HFFc6 (cell line): ENCODE data around the gene NHSL2. TPM values are rescaled to one million over a fixed set of nuclear protein-coding genes. Genes with fewer than 3 reads are reported as not detected.

Experiments used
- DNase-seq: peaks from one replicate; pipeline ENCODE4 v3.0.0-alpha.2; 2018
- H3K27ac Mint-ChIP-seq: 2 replicates; pipeline ENCODE4 v1.8.0; 2020; ENCODE audit warnings: mild to moderate bottlenecking, mixed read lengths
- H3K27me3 Mint-ChIP-seq: 2 replicates; pipeline ENCODE4 v1.8.0; 2021; ENCODE audit warnings: mild to moderate bottlenecking, moderate library complexity, mixed read lengths; ENCODE audit not compliant: insufficient read depth
- H3K36me3 Mint-ChIP-seq: 2 replicates; pipeline ENCODE4 v1.8.0; 2021; ENCODE audit warnings: low read depth, mixed read lengths
- H3K4me1 Mint-ChIP-seq: 2 replicates; pipeline ENCODE4 v1.8.0; 2020; ENCODE audit warnings: low read depth, mixed read lengths
- H3K4me3 Mint-ChIP-seq: 2 replicates; pipeline ENCODE4 v1.8.0; 2020; ENCODE audit warnings: mild to moderate bottlenecking, moderate library complexity, mixed read lengths
- H3K9me3 Mint-ChIP-seq: 2 replicates; pipeline ENCODE4 v1.8.0; 2020; ENCODE audit warnings: mild to moderate bottlenecking, mixed read lengths
- total RNA-seq, 6 experiments: library from RNA; stranded (reverse); fragmentation: NEBNext Ultra II Directional; extraction: Animal tissue kit (Norgen Biotek cat#: 25700); gene quantifications; 2 replicates in 1 of 6; 3 replicates in 5 of 6; pipeline ENCODE4 v1.2.3, GENCODE V29; 2021
- TF ChIP-seq, protein P1 (sequence below): fragments of 200-600 bp; sonication (generic); IDR thresholded peaks from 2 replicates; pipeline ENCODE4 v1.5.0; 2021; ENCODE audit warnings: antibody characterized with exemption, mild to moderate bottlenecking

NHSL2 gene
- total RNA-seq, 6 experiments from 2014 or later: 0.28 to 1.1 (median 0.52) TPM

DNA sequence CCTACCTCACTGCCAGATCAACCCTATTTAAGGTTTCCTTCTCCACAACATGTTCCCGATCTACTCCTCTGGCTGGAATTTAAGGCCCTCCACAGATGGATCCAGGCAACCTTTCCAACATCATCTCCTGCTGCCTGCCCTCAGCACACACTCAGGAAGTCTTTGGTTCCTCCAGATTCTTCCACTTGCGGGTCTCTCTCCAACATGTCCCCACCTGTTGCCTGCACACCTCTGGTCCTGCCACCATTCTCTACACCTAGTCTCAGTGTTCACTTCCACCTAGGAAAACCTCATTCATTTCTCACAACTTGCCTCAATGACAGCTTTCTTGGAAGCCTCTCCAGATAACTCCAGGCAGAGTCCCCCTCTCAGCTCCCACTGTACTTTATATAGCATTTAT is 140.9 kb downstream of the NHSL2 start:
- Mint-ChIP-seq H3K9me3 (no peaks in the 10 kb centered on the region), H3K4me3 (no peak overlapping the region), H3K4me1 (peaks cover 2% of the 10 kb centered on the region; the same call in 1 of the 2 replicates), H3K27me3 (peaks cover 10% of the 10 kb centered on the region), H3K36me3 (no peaks in the 10 kb centered on the region), H3K27ac (no peak overlapping the region)
- TF ChIP-seq, protein P1, sequence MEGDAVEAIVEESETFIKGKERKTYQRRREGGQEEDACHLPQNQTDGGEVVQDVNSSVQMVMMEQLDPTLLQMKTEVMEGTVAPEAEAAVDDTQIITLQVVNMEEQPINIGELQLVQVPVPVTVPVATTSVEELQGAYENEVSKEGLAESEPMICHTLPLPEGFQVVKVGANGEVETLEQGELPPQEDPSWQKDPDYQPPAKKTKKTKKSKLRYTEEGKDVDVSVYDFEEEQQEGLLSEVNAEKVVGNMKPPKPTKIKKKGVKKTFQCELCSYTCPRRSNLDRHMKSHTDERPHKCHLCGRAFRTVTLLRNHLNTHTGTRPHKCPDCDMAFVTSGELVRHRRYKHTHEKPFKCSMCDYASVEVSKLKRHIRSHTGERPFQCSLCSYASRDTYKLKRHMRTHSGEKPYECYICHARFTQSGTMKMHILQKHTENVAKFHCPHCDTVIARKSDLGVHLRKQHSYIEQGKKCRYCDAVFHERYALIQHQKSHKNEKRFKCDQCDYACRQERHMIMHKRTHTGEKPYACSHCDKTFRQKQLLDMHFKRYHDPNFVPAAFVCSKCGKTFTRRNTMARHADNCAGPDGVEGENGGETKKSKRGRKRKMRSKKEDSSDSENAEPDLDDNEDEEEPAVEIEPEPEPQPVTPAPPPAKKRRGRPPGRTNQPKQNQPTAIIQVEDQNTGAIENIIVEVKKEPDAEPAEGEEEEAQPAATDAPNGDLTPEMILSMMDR: no peak
- no peak for DNase-seq

DNA sequence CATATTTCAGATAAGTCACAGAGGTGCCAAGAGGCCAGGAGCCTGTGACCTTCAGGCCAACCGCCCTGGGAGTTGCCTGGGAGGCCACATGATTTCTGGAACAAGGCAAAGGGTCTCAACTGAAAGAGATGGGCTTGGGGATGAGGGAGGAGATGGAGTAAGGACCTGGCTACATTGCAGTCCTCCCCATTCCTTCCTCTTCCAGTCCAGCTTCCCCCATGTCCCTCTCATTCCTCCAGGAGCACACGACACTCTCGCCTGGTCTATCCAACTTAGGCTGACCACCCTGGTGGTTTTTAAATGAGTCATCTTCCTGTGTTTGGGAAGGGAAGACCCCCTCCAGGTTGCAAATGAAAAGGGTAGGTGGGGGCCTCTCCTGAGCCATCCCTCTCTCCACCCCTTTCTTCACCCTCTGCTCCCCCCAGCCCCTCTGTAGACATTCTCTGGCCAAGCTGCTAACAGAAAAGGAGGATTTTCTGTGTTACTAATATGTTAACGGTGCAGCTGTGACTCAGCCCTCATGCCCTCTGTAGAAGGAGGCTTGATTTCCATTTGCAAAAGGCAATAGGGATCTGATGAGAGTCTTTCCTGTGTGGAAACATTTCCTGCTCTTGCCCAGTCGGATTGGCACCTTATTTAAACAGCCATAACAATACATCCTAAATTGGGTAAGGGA is 141.9 kb downstream of the NHSL2 start:
- H3K27me3 Mint-ChIP-seq: peaks cover 15% of the 10 kb centered on the region
- TF ChIP-seq, protein P1: no peak
- H3K27ac Mint-ChIP-seq: no peak overlapping the region
- DNase-seq: no peak
- no peaks in the 10 kb centered on the region for H3K36me3 Mint-ChIP-seq
- no peaks in the 10 kb centered on the region for H3K4me1 Mint-ChIP-seq
- H3K4me3 Mint-ChIP-seq: no peak overlapping the region
- H3K9me3 Mint-ChIP-seq: no peaks in the 10 kb centered on the region

DNA sequence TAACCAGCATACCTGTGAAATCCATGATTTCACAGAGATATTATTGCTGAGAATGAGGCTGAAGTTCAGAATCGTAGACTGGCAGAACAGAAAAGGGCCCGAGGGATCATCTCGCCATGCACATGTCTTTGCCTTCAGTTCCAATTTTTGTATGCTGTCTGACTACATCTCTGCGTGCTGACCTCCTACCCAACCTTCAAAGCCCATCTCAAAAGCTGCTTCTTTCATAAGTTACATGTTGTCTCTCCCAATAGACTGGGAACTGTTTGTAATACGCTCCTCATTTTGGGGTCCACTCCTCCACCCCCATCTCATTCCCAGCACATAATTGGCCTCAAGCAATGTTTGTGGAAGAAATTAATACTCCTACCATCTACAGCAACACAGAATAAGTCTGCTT is 142.9 kb downstream of the NHSL2 start:
- no peak overlapping the region for H3K4me3 Mint-ChIP-seq
- TF ChIP-seq, protein P1: no peak
- H3K9me3 Mint-ChIP-seq: no peaks in the 10 kb centered on the region
- DNase-seq: no peak
- no peak overlapping the region for H3K27ac Mint-ChIP-seq
- H3K27me3 Mint-ChIP-seq: peaks cover 15% of the 10 kb centered on the region
- no peaks in the 10 kb centered on the region for H3K36me3 Mint-ChIP-seq
- no peaks in the 10 kb centered on the region for H3K4me1 Mint-ChIP-seq

DNA sequence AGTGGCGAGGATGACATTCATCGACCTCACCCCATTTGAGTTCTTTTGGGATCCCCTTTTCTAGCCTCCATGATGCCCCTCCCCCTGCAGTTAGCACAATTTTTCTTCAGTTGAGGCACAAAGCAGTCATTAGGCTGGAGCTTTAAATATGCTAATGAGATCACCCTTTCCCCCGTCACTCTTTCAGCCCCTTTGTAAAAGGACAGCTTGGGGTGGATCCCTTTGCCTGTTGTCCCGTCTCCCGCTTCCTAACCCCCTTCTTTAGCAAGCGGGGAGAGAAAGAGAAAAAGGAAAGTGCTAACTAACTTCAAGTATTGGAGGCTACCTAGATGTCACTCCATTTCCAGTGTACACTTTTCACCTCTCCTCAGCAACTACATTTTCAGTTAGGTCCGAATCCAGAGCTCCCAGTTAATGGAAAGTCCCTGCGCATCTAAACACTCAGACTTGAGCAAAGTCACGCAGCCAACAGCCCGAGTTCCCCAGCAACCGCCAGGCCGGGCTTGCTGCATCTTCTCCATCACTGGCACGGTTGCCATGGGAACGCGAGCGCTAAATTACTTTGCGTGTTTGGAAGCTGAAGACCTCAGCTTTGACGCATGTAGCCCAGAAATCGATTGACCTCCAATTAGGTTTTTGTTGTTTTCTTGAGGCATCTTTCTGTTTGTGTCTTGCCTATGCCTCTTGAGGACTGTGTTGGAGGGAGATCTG is 144.3 kb downstream of the NHSL2 start:
- H3K36me3 Mint-ChIP-seq: no peaks in the 10 kb centered on the region
- no peak overlapping the region for H3K4me3 Mint-ChIP-seq
- peaks cover 19% of the 10 kb centered on the region for H3K27me3 Mint-ChIP-seq
- TF ChIP-seq, protein P1: no peak
- H3K4me1 Mint-ChIP-seq: no peaks in the 10 kb centered on the region
- H3K27ac Mint-ChIP-seq: no peak overlapping the region
- DNase-seq: no peak
- no peaks in the 10 kb centered on the region for H3K9me3 Mint-ChIP-seq

DNA sequence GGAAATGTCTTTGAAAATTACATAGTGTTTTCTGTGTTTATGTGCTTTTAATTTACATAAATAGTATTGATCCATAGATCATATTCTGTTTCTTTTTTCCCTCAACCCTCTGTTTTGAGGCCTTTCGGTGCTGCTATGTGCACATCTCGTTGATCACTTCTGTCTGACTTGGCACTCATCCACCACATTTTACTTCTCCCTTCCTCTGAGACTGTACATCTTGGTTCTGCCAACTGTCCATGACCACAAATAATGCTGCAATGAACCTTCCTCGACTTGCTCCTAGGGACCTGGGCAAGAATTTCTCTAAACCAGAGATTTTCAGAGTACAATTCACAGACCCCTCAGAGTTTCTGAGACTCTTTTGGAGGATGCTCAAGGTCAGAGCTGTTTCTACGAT is 146.7 kb downstream of the NHSL2 start:
- Mint-ChIP-seq H3K9me3 (no peaks in the 10 kb centered on the region), H3K4me1 (no peaks in the 10 kb centered on the region), H3K4me3 (no peak overlapping the region), H3K27ac (no peak overlapping the region), H3K36me3 (no peaks in the 10 kb centered on the region), H3K27me3 (peaks cover 19% of the 10 kb centered on the region)
- TF ChIP-seq, protein P1: no peak
- no peak for DNase-seq
